Measurements from ENCODE around the gene LTB.
A peak's percentile ranks its signal among the peaks of the same experiment; 100 is the strongest.

LTB gene

GRCh38 chr6:31582230-31582643 is at the start of gene LTB:
Gene LTB, minus strand, starts transcription at chr6:31582424. Its CDS starts 7 bp downstream, at chr6:31582417.
- no peak for DNase-seq (ENCODE audit: low read depth, low spot score)

GRCh38 chr6:31631681-31632278 is 49.6 kb upstream of the LTB start:
- no peak for DNase-seq (ENCODE audit: low read depth, low spot score)

GRCh38 chr6:31631209-31631608 is 49.0 kb upstream of the LTB start:
- DNase-seq (ENCODE audit: low read depth, low spot score): no peak

- no peak for DNase-seq (ENCODE audit: low read depth, low spot score)
These were observed 48.1 kb upstream of the LTB start for GRCh38 chr6:31630177-31630934.

- DNase-seq (ENCODE audit: low read depth, low spot score): no peak
These were observed 46.8 kb upstream of the LTB start for GRCh38 chr6:31629014-31629413.

- no peak for DNase-seq (ENCODE audit: low read depth, low spot score)
These were observed 45.6 kb upstream of the LTB start for GRCh38 chr6:31627690-31628287.

GRCh38 chr6:31626952-31627351 is 44.7 kb upstream of the LTB start:
- DNase-seq (ENCODE audit: low read depth, low spot score): no peak

- DNase-seq (ENCODE audit: low read depth, low spot score): no peak
These were observed 41.8 kb upstream of the LTB start for GRCh38 chr6:31624070-31624469.

- peak; percentile 11 for DNase-seq (ENCODE audit: low read depth, low spot score)
These were observed 40.5 kb upstream of the LTB start for GRCh38 chr6:31622684-31623091.

- peak; percentile 44 for DNase-seq (ENCODE audit: low read depth, low spot score)
These were observed 39.8 kb upstream of the LTB start for GRCh38 chr6:31621991-31622390.

- DNase-seq (ENCODE audit: low read depth, low spot score): peak; percentile 21
These were observed 39.2 kb upstream of the LTB start for GRCh38 chr6:31621320-31621939.

GRCh38 chr6:31620586-31621319 is 38.5 kb upstream of the LTB start, which contains the start of gene PRRC2A:
Gene PRRC2A, plus strand, starts transcription at chr6:31620715. Its CDS starts 2,075 bp downstream, at chr6:31622790.
- DNase-seq (ENCODE audit: low read depth, low spot score): no peak

- peak; percentile 99 for DNase-seq (ENCODE audit: low read depth, low spot score)
These were observed 37.8 kb upstream of the LTB start for GRCh38 chr6:31619805-31620585.

- no peak for DNase-seq (ENCODE audit: low read depth, low spot score)
These were observed 34.8 kb upstream of the LTB start for GRCh38 chr6:31617010-31617409.

- DNase-seq (ENCODE audit: low read depth, low spot score): no peak
These were observed 33.5 kb upstream of the LTB start for GRCh38 chr6:31615748-31616147.

- no peak for DNase-seq (ENCODE audit: low read depth, low spot score)
These were observed 32.7 kb upstream of the LTB start, which contains the start of gene AIF1 for GRCh38 chr6:31614684-31615578. Gene AIF1, plus strand, starts transcription at chr6:31615234. Its CDS starts 96 bp downstream, at chr6:31615330.

- DNase-seq (ENCODE audit: low read depth, low spot score): no peak
These were observed 31.9 kb upstream of the LTB start for GRCh38 chr6:31614075-31614619.

GRCh38 chr6:31610968-31611367 is 28.7 kb upstream of the LTB start:
- no peak for DNase-seq (ENCODE audit: low read depth, low spot score)

Data from astrocyte of the hippocampus (primary cell).